Ishikawa (cell line): ENCODE results near the gene TMEM256.

Source experiments
- CEBPB ChIP-seq: IDR thresholded peaks from 2 replicates; pipeline ENCODE4 v1.6.1; 2012
- CREB1 ChIP-seq: IDR thresholded peaks from 2 replicates; pipeline ENCODE4 v1.6.1; 2012; ENCODE audit warnings: low read depth
- EGR1 ChIP-seq: IDR thresholded peaks from 2 replicates; pipeline ENCODE4 v1.6.1; 2012
- EP300 ChIP-seq: IDR thresholded peaks from 2 replicates; pipeline ENCODE4 v1.6.1; 2012; ENCODE audit warnings: borderline replicate concordance
- FOXM1 ChIP-seq: IDR thresholded peaks from 2 replicates; pipeline ENCODE4 v1.6.1; 2012; ENCODE audit warnings: low read depth, borderline replicate concordance
- MAX ChIP-seq: IDR thresholded peaks from 2 replicates; pipeline ENCODE4 v1.6.1; 2012
- NFIC ChIP-seq: IDR thresholded peaks from 2 replicates; pipeline ENCODE4 v1.6.1; 2012
- RAD21 ChIP-seq: IDR thresholded peaks from 2 replicates; pipeline ENCODE4 v1.6.1; 2012; ENCODE audit warnings: low read depth
- REST ChIP-seq: IDR thresholded peaks from 2 replicates; pipeline ENCODE4 v1.6.1; 2012; ENCODE audit warnings: low read depth, mild to moderate bottlenecking
- TAF1 ChIP-seq: IDR thresholded peaks from 2 replicates; pipeline ENCODE4 v1.6.1; 2012; ENCODE audit warnings: low read depth, mild to moderate bottlenecking
- TCF12 ChIP-seq: IDR thresholded peaks from 2 replicates; pipeline ENCODE4 v1.6.1; 2012; ENCODE audit warnings: low read depth
- TEAD4 ChIP-seq: IDR thresholded peaks from 2 replicates; pipeline ENCODE4 v1.6.1; 2012
- USF1 ChIP-seq: IDR thresholded peaks from 2 replicates; pipeline ENCODE4 v1.6.1; 2012
- YY1 ChIP-seq: IDR thresholded peaks from 2 replicates; pipeline ENCODE4 v1.6.1; 2012; ENCODE audit warnings: low read depth
- ZBTB7A ChIP-seq: IDR thresholded peaks from 2 replicates; pipeline ENCODE4 v1.6.1; 2012; ENCODE audit warnings: low read depth

TMEM256 gene

GRCh38 chr17:7439462-7440112 is 35.7 kb upstream of the TMEM256 start, which contains the start of gene FGF11:
FGF11 (plus strand) TSS chr17:7439512; CDS start chr17:7439621, 109 bp downstream.
- TF ChIP-seq CEBPB (no peak), REST (peak; percentile 34; the same call in 1 of the 2 replicates), EGR1 (0 out of 2 replicates have a peak, but pooled peaks have one; percentile 12), ZBTB7A (peak; percentile 67)

GRCh38 chr17:7438656-7439460 is 35.0 kb upstream of the TMEM256 start:
- TF ChIP-seq EGR1 (no peak), USF1 (no peak), MAX (no peak), CEBPB (no peak), YY1 (no peak), EP300 (no peak), RAD21 (no peak), TEAD4 (no peak)

GRCh38 chr17:7437950-7438614 is 34.2 kb upstream of the TMEM256 start:
- TF ChIP-seq YY1 = no peak
- no peak for TF ChIP-seq NFIC
- TF ChIP-seq EGR1 = no peak
- TF ChIP-seq FOXM1 = no peak

GRCh38 chr17:7437369-7437863 is 33.5 kb upstream of the TMEM256 start:
- TF ChIP-seq REST (no peak), TAF1 (no peak), USF1 (no peak), YY1 (no peak), MAX (no peak), EGR1 (no peak), NFIC (no peak), FOXM1 (no peak), CEBPB (no peak), ZBTB7A (no peak), CREB1 (no peak), TCF12 (no peak), EP300 (no peak)

GRCh38 chr17:7436556-7437368 is 32.9 kb upstream of the TMEM256 start:
- TF ChIP-seq ZBTB7A (no peak), NFIC (no peak), REST (no peak), TCF12 (no peak), EGR1 (no peak), TAF1 (no peak), RAD21 (no peak), TEAD4 (no peak), EP300 (no peak), CEBPB (no peak), MAX (no peak)
